NT2/D1 (cell line): Measurements from ENCODE around the gene TMEM255B.

Source experiments
- SUZ12 ChIP-seq: IDR thresholded peaks from 2 replicates; pipeline ENCODE4 v1.6.1; 2011; ENCODE audit not compliant: insufficient read length, insufficient read depth; ENCODE audit errors: extremely low read depth
- YY1 ChIP-seq: IDR thresholded peaks from 2 replicates; pipeline ENCODE4 v1.6.1; 2011; ENCODE audit not compliant: insufficient read length, insufficient read depth
- ZNF274 ChIP-seq: IDR thresholded peaks from 2 replicates; pipeline ENCODE4 v1.6.1; 2011; ENCODE audit warnings: mild to moderate bottlenecking, low read depth, low read length

- TF ChIP-seq ZNF274 = no peak
- TF ChIP-seq SUZ12 = no peak
- no peak for TF ChIP-seq YY1
Observed at GRCh38 chr13:113848020-113848419, 89.0 kb downstream of the TMEM255B start.
